Smooth muscle cell of bladder (primary cell): ENCODE results near the gene OR6K6. TPM values are rescaled to one million over a fixed set of nuclear protein-coding genes. Genes with fewer than 3 reads are reported as not detected.

ENCODE experiments used
- total RNA-seq: library from RNA; depleted of rRNA; stranded (reverse); fragments of >200 nt; gene quantifications from 2 replicates; pipeline ENCODE4 v1.2.3, GENCODE V29; 2014

The OR6K6 gene, protein sequence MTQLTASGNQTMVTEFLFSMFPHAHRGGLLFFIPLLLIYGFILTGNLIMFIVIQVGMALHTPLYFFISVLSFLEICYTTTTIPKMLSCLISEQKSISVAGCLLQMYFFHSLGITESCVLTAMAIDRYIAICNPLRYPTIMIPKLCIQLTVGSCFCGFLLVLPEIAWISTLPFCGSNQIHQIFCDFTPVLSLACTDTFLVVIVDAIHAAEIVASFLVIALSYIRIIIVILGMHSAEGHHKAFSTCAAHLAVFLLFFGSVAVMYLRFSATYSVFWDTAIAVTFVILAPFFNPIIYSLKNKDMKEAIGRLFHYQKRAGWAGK
- not detected in 2 replicates for total RNA-seq

DNA sequence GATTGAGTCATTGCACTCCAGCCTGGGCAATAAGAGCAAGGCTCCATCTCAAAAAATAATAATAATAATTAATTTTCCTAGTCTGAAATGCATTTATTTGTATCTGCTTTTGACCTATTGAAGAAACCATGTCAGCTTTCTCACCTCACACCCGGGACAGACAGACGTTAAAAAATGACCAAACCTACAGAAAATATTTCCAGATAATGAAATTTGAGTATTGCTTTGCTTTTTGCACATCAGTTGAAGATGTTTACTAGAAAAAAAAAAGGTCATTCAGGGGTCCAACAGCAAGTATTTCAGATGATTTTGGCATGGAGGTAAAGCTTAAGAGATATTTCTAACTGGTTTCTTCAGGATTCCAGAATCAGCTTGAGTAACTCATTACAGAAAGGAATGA, at the start of gene OR6K6:
OR6K6 (plus strand) TSS at position 301 of the 400 bp plus-strand sequence. CDS start 168 bp downstream, outside the sequence.

DNA sequence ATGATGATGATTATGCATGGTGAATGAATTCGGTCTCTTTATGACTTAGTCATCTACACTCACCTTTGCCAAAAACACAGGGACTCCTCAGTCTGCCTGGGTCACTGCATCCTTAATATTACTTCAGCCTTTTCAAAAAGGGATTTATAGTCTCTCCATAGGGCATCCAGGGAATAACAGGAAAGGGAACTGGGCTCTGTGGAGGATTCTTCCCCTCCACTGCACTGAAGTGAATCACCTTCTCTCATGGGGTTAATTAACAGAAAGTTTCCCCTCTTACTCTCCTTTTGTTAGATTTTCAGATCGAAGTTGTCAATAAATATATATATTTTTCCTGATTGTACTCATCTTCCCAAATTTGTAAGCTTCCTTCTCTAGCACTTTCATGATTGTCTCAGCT, 33.9 kb upstream of the OR6K6 start, which contains the start of gene OR6K3:
OR6K3 (minus strand) TSS at position 101 of the 400 bp plus-strand sequence. CDS start 2,605 bp downstream, outside the sequence.

DNA sequence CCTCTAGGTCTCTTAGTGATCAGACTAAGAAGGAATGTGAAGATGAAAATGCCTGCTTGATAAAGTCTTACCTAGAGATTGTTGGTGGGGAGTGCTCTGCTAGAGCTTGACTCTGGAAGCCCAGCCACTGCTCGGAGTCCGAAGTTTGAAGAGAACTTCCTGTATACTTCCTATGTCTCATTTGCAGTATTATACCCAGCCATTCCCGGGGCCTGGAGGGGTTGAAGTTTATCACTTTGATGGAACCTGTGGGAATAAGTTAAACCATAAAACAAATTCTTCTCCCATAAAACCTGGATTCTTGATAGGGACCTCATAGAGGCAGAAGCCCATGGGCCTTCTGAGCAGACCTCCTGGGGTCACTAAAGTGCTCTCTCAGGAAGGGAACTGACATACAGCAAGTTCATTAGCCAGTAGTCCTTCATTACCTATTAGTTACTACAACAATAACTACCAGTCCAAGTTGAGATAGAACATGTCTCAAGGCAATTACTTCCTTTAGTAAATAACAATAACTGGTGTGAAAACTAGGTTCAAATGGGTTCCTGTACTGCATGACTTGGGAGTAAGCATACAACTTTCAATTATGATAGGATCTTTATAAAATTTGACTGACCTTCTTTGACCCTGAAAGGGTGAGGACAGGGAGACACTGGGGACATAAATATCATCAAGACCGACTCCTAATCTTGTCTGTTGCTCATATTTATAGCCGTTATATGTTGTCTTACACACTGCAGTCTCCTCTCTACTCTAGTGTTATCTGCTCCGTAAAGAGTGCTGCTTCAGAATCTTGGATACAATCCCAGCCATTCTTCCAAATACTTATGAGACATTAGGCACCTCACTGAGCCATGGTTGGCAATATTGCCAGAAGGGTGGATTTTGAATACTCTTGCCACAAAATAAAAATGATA, 17.7 kb downstream of the OR6K6 start, which contains the start of gene OR6N1:
OR6N1 (minus strand) TSS at position 246 of the 917 bp plus-strand sequence. CDS start 5,513 bp downstream, outside the sequence.

DNA sequence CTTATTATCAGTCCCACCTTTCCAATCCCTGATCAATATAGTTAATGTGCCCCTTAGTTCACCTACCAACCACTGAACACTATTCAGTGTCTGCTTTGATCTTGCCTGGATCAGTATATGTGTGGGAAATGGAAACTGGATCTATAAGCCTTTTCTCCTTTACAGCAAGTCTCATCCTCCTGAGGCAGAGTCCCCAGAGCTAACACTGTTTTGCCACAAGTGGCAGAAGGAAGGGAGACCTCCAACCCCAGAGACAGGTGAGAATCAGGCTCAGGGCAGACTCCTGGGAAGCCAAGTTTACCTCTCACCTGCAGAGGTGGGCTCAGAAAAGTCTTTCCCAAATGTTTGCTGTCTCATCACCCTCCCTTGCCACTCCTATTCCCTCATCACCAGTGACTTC, 26.6 kb downstream of the OR6K6 start, which contains the start of gene OR6N2:
OR6N2 (minus strand) TSS at position 101 of the 400 bp plus-strand sequence. CDS start 3,569 bp downstream, outside the sequence.

Other genes starting within 250 kb of the OR6K6 start
- not detected in 2 replicates for gene OR6Y1, start 200.3 kb upstream of the OR6K6 start, total RNA-seq
- not detected in 2 replicates for gene OR6P1, start 184.1 kb upstream of the OR6K6 start, total RNA-seq
- gene OR10X1, start 174.8 kb upstream of the OR6K6 start, total RNA-seq = not detected in 2 replicates
- not detected in 2 replicates for gene OR10Z1, start 149.5 kb upstream of the OR6K6 start, total RNA-seq
- 0.14 and 0.18 TPM in 2 replicates for gene SPTA1, start 68.0 kb upstream of the OR6K6 start, total RNA-seq
- not detected in 2 replicates for gene OR6K2, start 54.1 kb upstream of the OR6K6 start, total RNA-seq
- gene OR6K3, start 34.0 kb upstream of the OR6K6 start, total RNA-seq = not detected in 2 replicates
- gene OR6N1, start 17.5 kb downstream of the OR6K6 start, total RNA-seq = not detected in 2 replicates
- gene OR6N2, start 26.5 kb downstream of the OR6K6 start, total RNA-seq = not detected in 2 replicates
- not detected in 2 replicates for gene MNDA, start 76.6 kb downstream of the OR6K6 start, total RNA-seq
- not detected in 2 replicates for gene PYHIN1, start 176.8 kb downstream of the OR6K6 start, total RNA-seq